PC-9 (cell line): ENCODE measurements around the gene TMEM119. TPM values are rescaled to one million over a fixed set of nuclear protein-coding genes. Genes with fewer than 3 reads are reported as not detected.

ENCODE experiments used
- BruUV-seq: library from RNA; stranded (reverse); fragments of 400-500 nt; replicated peaks from 2 replicates; lab custom pipeline; 2021; lab: Mats Ljungman, UMichigan
- CTCF ChIA-PET: fragments of 300-600 bp; sonication (Branson Sonifier 250); formaldehyde crosslinking; loops from one replicate; lab custom pipeline; 2022; ENCODE audit warnings: antibody characterized with exemption; lab: Charles Lee
- POLR2A ChIA-PET: fragments of 300-600 bp; sonication (Branson Sonifier 250); formaldehyde crosslinking; loops from one replicate; lab custom pipeline; 2022; ENCODE audit warnings: antibody characterized with exemption; ENCODE audit not compliant: unreplicated experiment; lab: Charles Lee
- DNase-seq, 2 experiments: peaks; one replicate each; pipeline versions ENCODE4 v3.0.0 to v3.0.0-alpha.2; 2015 to 2022; ENCODE audit warnings: mixed read lengths in 1 of 2
- H2AFZ ChIP-seq: fragments of 200-600 bp; sonication (generic); 2 replicates; pipeline ENCODE4 v1.8.1; 2017; ENCODE audit warnings: antibody characterized with exemption
- H3F3A ChIP-seq: fragments of 200-600 bp; sonication (generic); 2 replicates; pipeline ENCODE4 v1.8.1; 2017; ENCODE audit warnings: antibody characterized with exemption, mild to moderate bottlenecking, low read depth; ENCODE audit not compliant: insufficient read depth
- H3K27ac ChIP-seq: fragments of 200-600 bp; sonication (generic); 2 replicates; pipeline ENCODE4 v1.6.1; 2016; ENCODE audit warnings: mixed run types
- H3K27me3 ChIP-seq: fragments of 200-600 bp; sonication (generic); 2 replicates; pipeline ENCODE4 v1.6.1; 2016; ENCODE audit warnings: low read depth, mixed run types; ENCODE audit not compliant: insufficient read depth
- H3K36me3 ChIP-seq: fragments of 200-600 bp; sonication (generic); 2 replicates; pipeline ENCODE4 v1.6.1; 2016; ENCODE audit warnings: low read depth, mixed run types
- H3K4me1 ChIP-seq: fragments of 200-600 bp; sonication (generic); replicated peaks from 2 replicates; pipeline ENCODE4 v1.6.1; 2016; ENCODE audit warnings: mixed run types; ENCODE audit not compliant: insufficient read depth
- H3K4me2 ChIP-seq: fragments of 200-600 bp; sonication (generic); 2 replicates; pipeline ENCODE4 v1.6.1; 2017; ENCODE audit warnings: mixed run types
- H3K4me3 ChIP-seq: fragments of 200-600 bp; sonication (generic); 2 replicates; pipeline ENCODE4 v1.6.1; 2016; ENCODE audit warnings: mixed run types
- H3K79me2 ChIP-seq: fragments of 200-600 bp; sonication (generic); 2 replicates; pipeline ENCODE4 v1.6.1; 2017; ENCODE audit warnings: low read depth, mixed run types
- H3K9me2 ChIP-seq: fragments of 200-600 bp; sonication (generic); 2 replicates; pipeline ENCODE4 v1.8.1; 2017; ENCODE audit warnings: mild to moderate bottlenecking; ENCODE audit not compliant: insufficient read depth
- H3K9me3 ChIP-seq: fragments of 200-600 bp; sonication (generic); 2 replicates; pipeline ENCODE4 v1.8.1; 2016; ENCODE audit warnings: low read depth; ENCODE audit not compliant: insufficient read depth
- H4K20me1 ChIP-seq: fragments of 200-600 bp; sonication (generic); 2 replicates; pipeline ENCODE4 v1.8.1; 2017; ENCODE audit not compliant: insufficient read depth
- CTCF ChIP-seq: fragments of 200-600 bp; sonication (generic); conservative IDR thresholded peaks from 2 replicates; pipeline ENCODE4 v1.6.1; 2017; ENCODE audit warnings: mixed run types, antibody characterized with exemption, mild to moderate bottlenecking, moderate library complexity
- EZH2 ChIP-seq: fragments of 200-600 bp; sonication (generic); IDR thresholded peaks from 2 replicates; pipeline ENCODE4 v1.8.0; 2017; ENCODE audit warnings: antibody characterized with exemption, low read depth
- intact Hi-C: fragments of 100-400 bp; cut with micrococcal nuclease; formaldehyde crosslinking; loops from one replicate; pipeline ENCODE4 v1.10.0; 2022; ENCODE audit not compliant: unreplicated experiment
- total RNA-seq: library from RNA; stranded (reverse); gene quantifications from 2 replicates; pipeline ENCODE4 v1.2.3, GENCODE V29; 2021

The TMEM119 gene
- total RNA-seq, 1 experiment from 2014 or later, result not detected

- Histone ChIP-seq H2AFZ (no peak overlapping the region), H4K20me1 (no peaks in the 10 kb centered on the region), H3K4me1 (no peaks in the 10 kb centered on the region), H3F3A (peaks cover 4% of the 10 kb centered on the region; the same call in 1 of the 2 replicates), H3K4me3 (no peak overlapping the region), H3K36me3 (peaks cover 12% of the 10 kb centered on the region; the same call in 1 of the 2 replicates), H3K4me2 (no peak overlapping the region), H3K27ac (no peak overlapping the region), H3K27me3 (no peaks in the 10 kb centered on the region), H3K79me2 (no peaks in the 10 kb centered on the region), H3K9me3 (no peaks in the 10 kb centered on the region), H3K9me2 (no peaks in the 10 kb centered on the region)
- intact Hi-C loops, result no loop called here
- no TSS peak for BruUV-seq
- DNase-seq, result no peak
- CTCF ChIA-PET, result interaction anchor here (0.6 kb wide), 2 partner anchors 23 to 398 kb away, joined by 3 to 5 read pairs; no protein-coding TSS in a partner anchor
- POLR2A ChIA-PET, result no interaction called here
- TF ChIP-seq EZH2 (no peak), CTCF (no peak)
Observed at GRCh38 chr12:108572166-108572790, 25.6 kb downstream of the TMEM119 start.

- H3K36me3 ChIP-seq, result peaks cover 17% of the 10 kb centered on the region
- no peak overlapping the region for H3K4me3 ChIP-seq
- no peak overlapping the region for H3K27ac ChIP-seq
- peaks cover 4% of the 10 kb centered on the region; the same call in 1 of the 2 replicates for H3F3A ChIP-seq
- H3K4me2 ChIP-seq, result no peak overlapping the region
- ChIA-PET POLR2A (no interaction called here), CTCF (interaction anchor here (0.6 to 1.3 kb wide), 2 partner anchors 232 to 399 kb away, joined by 3 read pairs; no protein-coding TSS in a partner anchor)
- DNase-seq, result no peak
- H3K9me2 ChIP-seq, result no peaks in the 10 kb centered on the region
- H3K27me3 ChIP-seq, result no peaks in the 10 kb centered on the region
- no peaks in the 10 kb centered on the region for H3K4me1 ChIP-seq
- TF ChIP-seq EZH2 (no peak), CTCF (no peak)
- H2AFZ ChIP-seq, result no peak overlapping the region
- BruUV-seq, result no TSS peak
- intact Hi-C loops, result loop anchor here (2.0 kb wide), 1 partner anchor 47 kb away; no protein-coding TSS in a partner anchor
- H4K20me1 ChIP-seq, result 0 out of 2 replicates have a peak, but pooled peaks cover under 1% of the 10 kb centered on the region
- H3K9me3 ChIP-seq, result no peaks in the 10 kb centered on the region
- H3K79me2 ChIP-seq, result no peaks in the 10 kb centered on the region
Observed at GRCh38 chr12:108571609-108572165, 26.2 kb downstream of the TMEM119 start.

GRCh38 chr12:108570743-108571608, 26.9 kb downstream of the TMEM119 start:
- Histone ChIP-seq H3K9me3 (no peaks in the 10 kb centered on the region), H3K27ac (no peak overlapping the region), H2AFZ (no peak overlapping the region), H3K4me1 (peaks cover 5% of the 10 kb centered on the region), H3F3A (peaks cover 8% of the 10 kb centered on the region; the same call in 1 of the 2 replicates), H3K27me3 (no peaks in the 10 kb centered on the region), H3K9me2 (no peaks in the 10 kb centered on the region), H3K36me3 (peaks cover 22% of the 10 kb centered on the region), H3K4me2 (no peak overlapping the region), H4K20me1 (peaks cover 5% of the 10 kb centered on the region; the same call in 1 of the 2 replicates), H3K79me2 (no peaks in the 10 kb centered on the region), H3K4me3 (no peak overlapping the region)
- intact Hi-C loops, result loop anchor here (2.0 kb wide), 1 partner anchor 48 kb away; no protein-coding TSS in a partner anchor
- ChIA-PET CTCF (interaction anchor here (0.6 to 1.3 kb wide), 3 partner anchors 47 to 578 kb away, joined by 3 to 4 read pairs (median 3); no protein-coding TSS in a partner anchor), POLR2A (no interaction called here)
- TF ChIP-seq EZH2 (no peak), CTCF (peak; percentile 44)
- BruUV-seq, result no TSS peak
- no peak for DNase-seq
